ENCODE measurements around the gene ZSCAN5A. TPM values are rescaled to one million over a fixed set of nuclear protein-coding genes. Genes with fewer than 3 reads are reported as not detected.
A peak's percentile ranks its signal among the peaks of the same experiment; 100 is the strongest.

ZSCAN5A gene
- total and polyA plus RNA-seq, 2 of the 13 experiments (the other 11 are each of a cell fraction or from before 2014, with no cell fraction given): 9.5 to 17.8 TPM

- peak; percentile 94; the same call in 1 of the 2 replicates for TF ChIP-seq ZNF564 (CRISPR knock-in tag; IDR thresholded peaks at IDR 0.05)
- TF ChIP-seq JUND (CRISPR knock-in tag; IDR thresholded peaks at IDR 0.05): no peak
- no peak for TF ChIP-seq MTA1 (CRISPR knock-in tag; IDR thresholded peaks at IDR 0.05; ENCODE audit: borderline replicate concordance)
- no peak for TF ChIP-seq GPBP1L1 (CRISPR knock-in tag; IDR thresholded peaks at IDR 0.05)
- TF ChIP-seq ZNF646 (CRISPR knock-in tag; IDR thresholded peaks at IDR 0.05): no peak
- no peak for TF ChIP-seq ZNF207 (IDR thresholded peaks at IDR 0.05; ENCODE audit: borderline replicate concordance)
- TF ChIP-seq THAP9 (CRISPR knock-in tag; IDR thresholded peaks at IDR 0.05; ENCODE audit: borderline replicate concordance): no peak
- no peak for TF ChIP-seq BCL3 (CRISPR knock-in tag; IDR thresholded peaks at IDR 0.05)
- TF ChIP-seq KDM5A (IDR thresholded peaks at IDR 0.05; ENCODE audit: borderline replicate concordance, low read length): peak; percentile 12; the same call in 1 of the 2 replicates
- no peak for TF ChIP-seq SRSF1 (optimal IDR thresholded peaks at IDR 0.05; ENCODE audit: low read depth, low read length)
- TF ChIP-seq ZNF432 (CRISPR knock-in tag; IDR thresholded peaks at IDR 0.05; ENCODE audit: borderline replicate concordance): no peak
Measured at GRCh38 chr19:56315077-56315828, 614 bp upstream of the ZSCAN5A start (continued).

All from HepG2 (cell line).